GM19324 (cell line): Measurements from ENCODE around the gene DYNLT1.
"Not testable (repeated sequence)": the region's sequence is repeated elsewhere in the genome, so short reads cannot be mapped to it uniquely, and the experiment has no call there.

Source experiments
- ATAC-seq: cut with Tn5 transposase; IDR thresholded peaks from one replicate; pipeline ENCODE4 v1.9.1; 2021; ENCODE audit warnings: mild to moderate bottlenecking, moderate library complexity; ENCODE audit not compliant: unreplicated experiment, low FRiP score

DYNLT1 gene

DNA sequence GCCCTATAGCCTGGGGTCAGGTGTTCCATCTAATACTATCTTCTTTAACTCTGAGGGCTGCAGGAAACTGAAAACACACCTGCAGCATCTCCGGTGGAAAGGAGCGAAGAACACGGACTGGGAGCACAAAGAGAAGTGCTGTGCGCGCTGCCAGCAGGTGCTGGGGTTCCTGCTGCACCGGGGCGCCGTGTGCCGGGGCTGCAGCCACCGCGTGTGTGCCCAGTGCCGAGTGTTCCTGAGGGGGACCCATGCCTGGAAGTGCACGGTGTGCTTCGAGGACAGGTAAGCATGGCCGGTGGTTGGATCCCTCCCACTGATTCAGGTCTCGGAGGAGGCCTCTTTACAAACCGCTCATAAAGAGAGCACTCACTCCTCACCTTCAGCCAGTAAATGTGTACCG lies 20.8 kb upstream of the DYNLT1 start:
- ATAC-seq: no peak

DNA sequence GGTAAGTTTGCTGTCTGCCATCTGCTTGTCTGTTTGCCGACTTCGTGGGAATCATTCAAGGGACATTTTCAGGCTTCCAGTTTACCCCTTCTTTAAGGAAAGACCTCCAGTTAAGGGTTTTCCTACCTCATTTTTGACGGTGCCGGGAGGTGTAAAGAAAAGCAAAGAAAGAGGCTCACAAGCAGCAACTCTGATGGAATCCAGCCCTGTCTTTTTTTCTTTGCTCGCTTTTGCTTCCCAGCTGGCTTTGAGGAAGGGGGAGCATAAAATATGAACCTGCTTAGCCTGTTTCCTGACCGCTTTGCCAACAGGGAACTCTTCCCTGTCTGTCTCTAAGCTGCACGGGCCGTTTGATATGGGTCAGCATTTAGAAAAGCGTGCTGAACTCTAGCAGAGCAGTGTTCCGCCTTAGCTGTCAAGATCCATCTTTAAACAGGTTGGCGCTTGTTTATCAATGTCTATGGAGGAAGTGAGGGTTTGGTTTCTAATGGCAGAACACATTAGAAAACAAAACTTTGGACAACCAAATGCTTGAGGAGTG lies 19.2 kb upstream of the DYNLT1 start:
- no peak for ATAC-seq

DNA sequence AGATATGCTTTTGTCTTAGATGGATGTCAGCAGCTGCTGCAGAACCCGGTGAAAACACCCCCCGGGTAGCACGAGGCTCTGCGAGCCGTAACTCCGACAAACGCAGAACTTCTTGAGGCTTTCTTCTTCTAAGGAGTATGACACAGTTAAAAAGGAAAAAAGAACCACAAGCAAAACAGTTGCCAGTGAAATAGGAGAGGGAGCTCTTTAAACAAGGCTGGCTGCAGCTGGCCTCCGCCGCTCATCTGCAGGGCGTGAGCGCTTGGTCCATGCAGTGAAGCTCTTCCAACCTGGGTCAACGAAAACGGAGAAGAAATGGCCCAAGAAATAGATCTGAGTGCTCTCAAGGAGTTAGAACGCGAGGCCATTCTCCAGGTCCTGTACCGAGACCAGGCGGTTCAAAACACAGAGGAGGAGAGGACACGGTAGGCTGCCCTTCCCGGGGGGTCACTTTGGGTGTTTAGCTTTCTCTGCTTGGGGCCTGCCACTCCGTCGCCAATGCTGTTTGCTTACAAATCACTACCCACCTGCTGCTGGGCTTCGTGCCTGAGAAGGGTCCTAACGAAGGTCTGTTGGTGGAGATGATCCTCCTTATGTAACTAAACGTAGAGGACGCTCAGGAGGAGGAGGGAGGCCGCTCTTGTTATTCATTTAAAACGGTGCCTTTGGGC lies 18.5 kb upstream of the DYNLT1 start:
- no peak for ATAC-seq

DNA sequence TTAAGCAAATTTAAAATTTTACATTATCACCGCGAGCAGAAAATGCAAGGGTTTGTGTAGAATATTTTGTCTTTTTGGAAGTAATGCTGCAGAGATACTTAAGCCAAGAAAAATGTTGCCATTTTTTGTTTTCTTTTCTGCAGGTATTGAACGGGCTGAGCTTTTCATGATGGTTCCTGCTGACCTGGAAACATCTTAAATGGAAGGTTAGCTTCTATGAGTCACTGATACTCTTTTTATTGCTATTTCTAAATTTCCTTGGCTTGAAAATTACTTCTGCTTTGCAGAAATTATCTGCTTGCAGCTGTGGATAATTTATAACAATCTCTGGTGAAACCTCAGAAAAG lies 18.0 kb upstream of the DYNLT1 start:
- no peak for ATAC-seq

DNA sequence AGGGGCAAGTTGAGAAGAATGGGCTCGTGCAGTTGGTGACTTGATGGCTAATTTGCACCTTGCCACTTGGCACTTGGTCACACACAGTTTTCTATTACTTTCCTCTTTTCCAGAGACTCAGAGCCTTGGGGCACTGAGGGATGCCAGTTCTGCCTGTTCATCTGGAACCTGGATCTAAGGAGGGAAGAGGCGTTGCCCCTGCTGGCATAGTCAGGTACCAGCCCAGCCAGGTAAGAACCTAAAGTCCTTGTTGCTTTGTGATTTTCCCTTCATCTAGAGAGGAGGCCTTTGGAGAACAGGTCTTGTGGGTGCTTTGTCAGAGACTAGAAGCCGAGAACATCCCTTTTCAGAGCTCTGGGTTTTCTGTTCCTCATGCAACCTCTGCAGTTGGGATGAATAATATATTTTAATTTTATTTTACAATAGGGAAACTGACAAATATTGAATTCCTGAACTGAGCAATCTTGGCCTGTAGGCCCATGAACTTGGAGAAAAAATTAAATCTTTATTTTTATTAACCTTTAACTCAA lies 16.7 kb upstream of the DYNLT1 start:
- ATAC-seq: no peak

DNA sequence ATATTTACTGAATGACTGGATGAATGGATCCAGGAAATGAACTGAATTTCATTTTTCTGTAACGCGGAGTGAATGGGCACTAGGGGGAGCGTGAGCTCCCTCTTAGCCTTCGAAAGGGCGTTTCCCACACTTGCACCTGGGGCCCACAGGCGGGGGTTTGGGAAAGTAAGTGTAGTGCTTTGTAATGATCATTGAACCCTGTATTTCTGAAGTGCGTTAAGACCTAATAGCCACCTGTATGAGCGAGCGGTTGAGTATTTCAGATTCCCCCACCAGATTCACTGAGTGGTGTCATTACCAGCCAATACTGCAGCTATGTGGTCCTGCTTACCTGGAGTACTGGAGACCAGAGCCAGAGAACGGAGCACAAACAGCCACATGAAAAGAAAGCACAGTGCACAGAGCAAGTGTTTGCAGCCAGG lies 15.8 kb upstream of the DYNLT1 start:
- no peak for ATAC-seq

DNA sequence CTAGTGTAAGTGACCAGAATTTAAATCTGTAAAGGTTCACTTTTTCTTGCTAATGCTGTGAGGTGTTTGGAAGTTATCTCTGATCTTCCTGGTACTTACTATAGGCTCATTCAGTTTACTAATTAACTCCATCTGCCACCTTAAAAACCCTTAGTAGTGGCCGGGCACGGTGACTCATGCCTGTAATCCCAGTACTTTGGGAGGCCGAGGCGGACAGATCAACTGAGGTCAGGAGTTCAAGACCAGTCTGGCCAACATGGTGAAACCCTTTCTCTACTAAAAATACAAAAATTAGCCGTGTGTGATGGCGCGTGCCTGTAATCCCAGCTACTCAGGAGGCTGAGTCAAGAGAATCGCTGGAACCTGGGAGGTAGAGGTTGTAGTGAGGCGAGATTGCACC lies 12.4 kb upstream of the DYNLT1 start:
- not testable (repeated sequence) for ATAC-seq

DNA sequence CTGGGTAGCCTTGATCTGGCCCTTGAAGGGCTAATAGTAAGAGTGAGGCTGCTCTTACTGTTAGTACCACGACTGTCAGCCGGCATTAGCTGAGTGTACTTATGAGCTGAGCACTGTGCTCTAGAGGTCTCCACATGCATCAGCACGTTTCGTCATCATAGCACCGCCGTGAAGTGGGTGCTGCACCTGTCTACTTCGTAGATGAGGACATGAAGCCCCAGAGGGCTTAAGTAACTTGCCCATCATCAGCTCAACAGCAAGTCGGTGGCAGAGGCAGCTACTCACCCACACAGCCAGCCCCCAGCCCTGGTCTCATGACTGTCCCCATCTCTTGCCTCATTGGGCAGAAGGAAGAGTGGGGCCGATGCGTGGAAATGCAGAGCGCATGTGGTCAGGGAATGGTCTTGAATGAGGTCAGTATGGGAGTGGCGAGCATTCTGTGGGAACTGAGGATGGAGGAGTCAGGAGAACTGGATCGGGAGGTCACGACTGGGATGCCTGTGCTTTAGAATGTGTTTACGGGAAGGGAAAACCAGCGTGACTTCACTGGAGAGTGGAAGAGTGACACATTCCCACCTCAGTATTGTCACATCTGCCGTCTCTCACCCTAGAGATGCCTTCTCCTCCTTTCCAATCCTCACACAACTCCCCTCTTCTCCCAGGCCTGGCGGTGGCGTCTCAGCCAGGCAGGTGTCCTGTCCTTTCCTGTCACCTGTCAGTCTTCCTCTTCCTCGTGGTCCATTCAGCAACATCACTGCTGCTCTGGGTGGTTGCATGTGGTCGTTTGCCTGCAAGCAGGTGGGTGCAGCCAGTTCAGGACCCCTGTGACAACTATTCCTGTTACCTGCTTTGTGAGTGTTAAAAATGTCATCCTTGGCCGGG lies 11.3 kb upstream of the DYNLT1 start:
- no peak for ATAC-seq

DNA sequence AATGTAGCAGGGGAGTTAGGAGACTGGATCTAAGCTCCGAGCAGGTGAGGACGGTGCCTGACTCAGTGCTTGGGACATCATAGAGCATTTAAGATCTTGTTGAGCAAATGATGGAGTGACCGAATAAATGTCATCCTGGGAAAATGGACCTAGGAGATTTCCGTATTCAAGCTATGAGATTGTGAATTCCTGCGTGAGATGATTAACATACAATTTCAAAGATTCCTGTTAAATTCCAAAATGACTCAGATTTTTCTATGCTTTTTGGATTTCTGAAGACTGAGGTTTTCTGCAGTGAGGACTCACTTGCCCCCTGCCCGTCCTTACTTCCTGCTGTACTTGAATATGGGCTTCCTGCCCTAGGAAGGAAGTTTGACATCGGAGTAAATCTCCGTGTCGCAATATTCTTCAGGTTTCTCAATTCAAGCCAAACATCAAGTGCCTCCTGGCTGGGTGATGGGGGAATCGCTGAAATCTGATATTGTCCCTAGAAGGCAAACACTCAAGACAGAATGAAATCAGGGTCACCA lies 10.5 kb upstream of the DYNLT1 start:
- no peak for ATAC-seq

DNA sequence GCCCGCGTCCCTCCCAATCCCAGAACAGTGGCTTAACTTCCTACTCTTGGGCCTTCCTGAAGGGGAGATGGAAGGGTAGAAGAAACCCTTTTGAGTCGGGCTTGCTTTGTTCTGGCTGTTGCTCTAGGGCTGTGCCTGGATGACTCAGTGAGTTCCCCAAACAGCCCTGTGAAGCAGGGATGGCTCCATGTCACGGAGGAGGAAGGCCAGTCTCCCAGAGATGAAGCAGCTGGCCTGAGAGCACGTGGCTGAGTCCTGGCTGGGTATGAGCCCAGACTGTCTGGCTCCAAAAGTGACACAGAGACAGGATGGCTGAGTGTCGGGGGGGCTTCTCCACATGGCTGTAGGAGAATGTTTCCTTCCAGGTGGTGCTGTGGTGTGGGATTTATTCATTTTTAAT lies 10.0 kb upstream of the DYNLT1 start:
- ATAC-seq: no peak

DNA sequence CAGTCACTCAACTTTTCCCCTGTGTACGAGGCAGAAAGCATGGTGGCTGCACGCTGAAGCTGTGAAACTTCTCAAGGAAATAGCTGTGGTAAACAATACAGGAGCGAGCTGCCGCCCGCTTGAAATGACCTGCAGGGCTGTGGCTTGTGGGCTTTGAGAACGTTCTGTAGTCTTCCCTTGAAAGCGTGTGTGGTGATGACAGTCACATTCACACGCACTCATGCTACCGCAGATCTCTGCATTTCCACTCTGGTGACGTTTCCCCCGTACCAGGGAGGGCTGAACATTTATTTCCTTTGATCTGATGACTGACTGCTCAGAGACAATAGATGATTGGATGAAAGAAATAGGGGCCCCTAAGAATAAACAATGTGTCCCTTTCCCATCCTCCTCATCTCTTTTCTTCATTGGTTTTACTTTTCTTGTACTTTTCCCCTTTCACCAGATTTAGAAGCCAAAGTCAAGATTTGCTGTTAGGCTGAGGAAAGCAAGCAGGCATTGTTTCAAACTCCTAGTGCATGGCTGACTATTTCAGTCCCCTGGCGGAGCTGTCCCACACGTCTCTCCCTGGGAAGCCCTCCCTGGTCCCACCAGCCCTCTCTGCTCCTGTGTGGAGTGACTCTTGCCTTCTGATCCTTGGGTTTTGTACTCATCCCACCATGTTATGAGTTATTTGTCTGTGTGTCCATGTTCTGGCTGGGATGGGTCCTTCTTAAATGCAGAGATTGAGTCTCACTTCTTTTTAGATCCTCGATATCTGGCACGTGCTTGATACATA lies 9.2 kb upstream of the DYNLT1 start:
- ATAC-seq: peak; percentile 33

DNA sequence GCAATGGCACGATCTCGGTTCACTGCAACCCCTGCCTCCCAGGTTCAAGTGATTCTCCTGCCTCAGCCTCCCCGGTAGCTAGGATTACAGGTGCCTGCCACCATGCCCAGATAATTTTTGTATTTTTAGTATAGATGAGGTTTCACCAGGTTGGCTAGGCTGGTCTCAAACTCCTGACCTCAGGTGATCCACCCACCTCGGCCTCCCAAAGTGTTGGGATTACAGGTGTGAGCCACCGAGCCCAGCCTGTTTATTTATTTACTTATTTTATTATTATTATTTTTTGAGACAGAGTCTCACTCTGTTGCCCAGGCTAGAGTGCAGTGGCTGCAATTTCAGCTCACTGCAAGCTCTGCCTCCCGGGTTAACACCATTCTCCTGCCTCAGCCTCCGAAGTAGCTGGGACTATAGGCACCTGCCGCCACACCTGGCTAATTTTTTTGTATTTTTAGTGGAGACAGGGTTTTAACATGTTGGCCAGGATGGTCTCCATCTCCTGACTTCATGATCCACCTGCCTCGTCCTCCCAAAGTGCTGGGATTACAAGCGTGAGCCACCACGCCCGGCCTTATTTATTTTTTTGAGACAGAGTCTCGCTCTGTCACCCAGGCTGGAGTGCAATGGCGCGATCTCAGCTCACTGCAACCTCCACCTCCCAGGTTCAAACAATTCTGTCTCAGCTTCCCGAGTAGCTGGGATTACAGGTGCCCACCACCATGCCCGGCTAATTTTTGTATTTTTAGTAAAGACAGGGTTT lies 7.6 kb upstream of the DYNLT1 start:
- ATAC-seq: not testable (repeated sequence)

DNA sequence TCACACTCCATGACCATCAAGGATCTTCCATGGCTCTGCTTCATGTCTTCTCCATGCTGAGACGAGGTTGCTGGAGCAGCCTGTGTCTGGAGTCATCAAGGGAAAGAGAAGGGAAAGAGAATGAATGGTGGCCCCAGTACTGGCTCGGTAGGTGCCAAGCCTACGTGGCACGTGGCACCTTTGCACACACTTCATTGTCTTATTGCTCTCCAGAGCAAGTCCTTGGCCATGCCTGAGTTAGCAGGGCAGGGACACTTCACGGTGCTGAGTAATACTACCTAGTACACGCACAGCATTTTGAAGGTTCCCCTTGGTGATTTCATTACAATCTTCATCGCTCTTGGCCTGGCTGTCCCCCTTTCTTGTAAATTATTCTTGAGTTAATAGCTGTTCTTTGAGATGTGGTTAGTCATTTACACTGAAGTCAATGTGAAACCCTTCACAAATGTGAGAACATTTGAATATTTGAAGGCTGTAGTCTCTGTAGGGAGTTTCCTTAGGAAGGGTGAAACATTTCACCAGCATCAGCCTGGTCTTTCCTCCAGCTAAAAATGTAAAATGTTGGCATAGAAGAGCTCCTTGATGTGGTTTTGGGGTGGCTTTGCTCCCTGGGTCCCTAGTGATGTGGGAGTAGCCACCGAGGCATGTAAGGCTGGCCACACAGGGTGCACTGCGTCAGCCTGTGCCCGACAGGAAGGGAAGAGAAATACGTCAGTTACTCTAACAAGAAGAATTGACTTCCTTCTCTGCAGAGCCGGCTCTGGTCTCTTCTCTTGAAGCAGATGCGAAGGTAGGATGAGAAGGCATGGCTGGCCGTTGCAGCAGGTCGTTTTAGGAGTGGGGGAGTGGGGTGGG lies 5.0 kb upstream of the DYNLT1 start, which contains the start of gene SYTL3:
Gene SYTL3 (plus strand): TSS at position 766 of the 855 bp plus-strand sequence. CDS start 13,215 bp downstream, outside the sequence.
- peak; percentile 65 for ATAC-seq

DNA sequence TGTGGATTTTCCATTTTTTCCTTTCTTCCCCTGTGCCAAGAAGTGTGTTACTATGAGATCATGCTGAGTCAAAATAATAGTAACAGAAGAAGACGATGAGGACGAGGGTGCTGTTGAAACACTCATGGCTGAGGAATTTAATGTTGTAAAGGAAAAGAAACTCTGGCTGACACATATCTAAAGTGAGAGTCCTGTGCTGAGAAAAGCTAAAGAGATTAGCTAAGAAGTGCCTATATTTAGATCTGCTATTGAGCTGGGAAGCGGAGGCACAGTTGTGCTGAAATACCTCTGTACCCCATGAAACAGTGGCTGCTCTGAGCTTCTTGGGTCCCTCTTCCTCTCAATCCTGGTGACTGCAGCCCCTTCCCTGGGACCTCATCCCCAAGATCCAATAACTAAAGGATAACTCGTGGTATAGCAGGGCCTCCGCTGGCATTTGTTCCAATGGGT lies 4.2 kb upstream of the DYNLT1 start:
- ATAC-seq: no peak

DNA sequence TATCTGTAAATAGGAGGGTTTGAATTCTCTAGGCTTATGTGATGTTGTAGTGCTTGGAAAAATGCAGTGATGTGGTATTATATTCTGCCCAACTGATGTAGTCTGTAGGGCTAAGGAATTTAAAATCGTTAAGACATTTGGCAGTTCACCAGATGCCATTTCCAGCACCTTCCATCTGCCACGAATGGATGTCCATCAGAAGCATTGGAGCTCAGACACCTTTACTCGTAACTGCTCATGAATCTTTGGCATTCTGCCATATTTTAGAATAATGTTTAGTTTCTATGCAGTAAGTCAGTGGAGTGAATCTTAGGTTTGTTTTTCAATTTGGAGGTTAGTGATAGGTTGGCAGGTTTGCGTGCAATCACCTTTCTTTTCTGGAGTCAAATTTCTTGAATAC lies 3.0 kb upstream of the DYNLT1 start:
- no peak for ATAC-seq

DNA sequence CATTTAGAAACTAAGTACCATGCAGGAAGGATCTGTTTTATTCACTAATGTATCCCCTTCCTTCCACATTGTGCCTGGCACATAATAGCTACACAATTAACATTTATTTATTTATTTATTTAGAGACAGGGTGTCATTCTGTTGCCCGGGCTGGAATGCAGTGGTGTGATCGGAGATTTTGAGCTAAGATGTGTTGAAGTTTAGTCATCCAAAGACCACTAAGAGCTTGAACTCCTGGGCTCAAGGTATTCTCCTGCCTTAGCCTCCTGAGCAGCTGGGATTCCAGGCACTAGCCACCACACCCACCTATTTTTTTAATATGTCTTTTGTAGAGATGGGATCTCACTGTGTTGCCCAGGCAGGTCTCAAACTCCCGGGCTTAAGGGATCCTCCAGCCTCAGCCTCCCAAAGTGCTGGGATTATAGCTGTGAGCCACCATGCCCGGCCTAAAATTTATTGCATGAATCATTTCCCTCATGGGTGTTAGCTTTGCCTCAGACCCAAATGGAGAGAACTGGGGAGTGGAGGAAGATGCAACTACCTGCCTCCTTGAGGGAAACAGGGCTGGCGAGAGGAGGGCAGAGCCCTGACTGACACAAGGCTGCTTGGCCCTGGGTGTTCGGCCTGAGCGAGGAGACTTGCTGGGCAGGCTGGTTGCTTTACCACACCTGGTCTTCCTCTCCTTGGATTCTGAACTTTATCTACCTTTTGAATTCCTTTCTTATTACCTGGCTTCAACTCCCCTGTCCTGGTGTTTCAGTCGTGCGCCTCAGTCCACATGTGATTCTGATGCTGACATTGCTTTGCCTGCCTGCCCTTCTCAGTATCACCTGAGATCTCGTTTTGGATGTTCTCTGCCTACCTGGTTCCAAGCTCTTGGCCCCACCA lies 1.7 kb upstream of the DYNLT1 start:
- no peak for ATAC-seq
